Prostate gland (tissue), 2 donors: ENCODE data around the gene KCND3. TPM values are rescaled to one million over a fixed set of nuclear protein-coding genes. Genes with fewer than 3 reads are reported as not detected.

Source experiments
- DNase-seq: peaks from one replicate; pipeline ENCODE4 v3.0.0-alpha.2; 2019; ENCODE audit warnings: low spot score
- H3K27ac ChIP-seq, 2 donors: fragments of 200-600 bp; sonication (generic); 2 replicates each; pipeline ENCODE4 v1.5.1; 2017 to 2019
- H3K27me3 ChIP-seq: fragments of 200-600 bp; sonication (generic); replicated peaks from 2 replicates; pipeline ENCODE4 v1.5.1; 2019; ENCODE audit not compliant: insufficient read depth
- H3K36me3 ChIP-seq, 2 donors: fragments of 200-600 bp; sonication (generic); 1 replicate in 1 of 2; 2 replicates in 1 of 2; pipeline versions ENCODE4 v1.5.1 to v1.8.1; 2017 to 2019
- H3K4me1 ChIP-seq: fragments of 200-600 bp; sonication (generic); replicated peaks from 2 replicates; pipeline ENCODE4 v1.5.1; 2019
- H3K4me3 ChIP-seq, 2 donors: fragments of 200-600 bp; sonication (generic); 2 replicates each; pipeline ENCODE4 v1.5.1; 2017 to 2019
- H3K9me3 ChIP-seq: fragments of 200-600 bp; sonication (generic); 2 replicates; pipeline ENCODE4 v1.5.1; 2017
- CTCF ChIP-seq, 4 experiments: fragments of 200-600 bp in 2 of 4; fragments of 450-650 bp in 2 of 4; sonication (generic) in 2 of 4; IDR thresholded peaks; 1 replicate in 3 of 4; 2 replicates in 1 of 4; pipeline ENCODE4 v1.5.1; 2016 to 2019; ENCODE audit warnings: antibody characterized with exemption in 4 of 4, mild to moderate bottlenecking in 2 of 4, moderate library complexity in 2 of 4
- POLR2A ChIP-seq: fragments of 450-650 bp; IDR thresholded peaks from one replicate; pipeline ENCODE4 v1.6.1; 2016; ENCODE audit warnings: antibody characterized with exemption, mild to moderate bottlenecking
- POLR2AphosphoS5 ChIP-seq: sonication (generic); formaldehyde crosslinking; IDR thresholded peaks from one replicate; pipeline ENCODE4 v1.6.1; 2017; ENCODE audit warnings: antibody characterized with exemption
- WGBS: methylation state at CpG from one replicate; pipeline ENCODE4 v1.1.5; 2018; 5-methylcytosine and 5-hydroxymethylcytosine counted together
- intact Hi-C: fragments of 100-400 bp; cut with DNase I; formaldehyde crosslinking; loops from one replicate; pipeline ENCODE4 v1.14.2; 2022
- total RNA-seq, 2 donors: library from RNA; depleted of rRNA; stranded (reverse); fragments of >200 nt; gene quantifications; one replicate each; pipeline ENCODE4 v1.1.0, GENCODE V29; 2016

Gene KCND3
- total RNA-seq, 2 donors from 2014 or later, result 17.1 to 27.3 TPM

GRCh38 chr1:111958851-111959250, 30.6 kb downstream of the KCND3 start:
- no peaks in the 10 kb centered on the region for H3K36me3 ChIP-seq
- DNase-seq, result no peak
- no peaks in the 10 kb centered on the region for H3K4me1 ChIP-seq
- no peaks in the 10 kb centered on the region for H3K27me3 ChIP-seq
- no peaks in the 10 kb centered on the region for H3K9me3 ChIP-seq
- WGBS, result 72% methylated on average over 6 of the region's 6 CpGs
- intact Hi-C loops, result no loop called here
- H3K4me3 ChIP-seq, result no peak overlapping the region
- TF ChIP-seq POLR2AphosphoS5, result no peak
- no peak for TF ChIP-seq CTCF (IDR thresholded peaks at IDR 0.05)
- TF ChIP-seq POLR2A, result no peak
- H3K27ac ChIP-seq, result no peak overlapping the region

GRCh38 chr1:111958075-111958474, 31.4 kb downstream of the KCND3 start:
- TF ChIP-seq CTCF (IDR thresholded peaks at IDR 0.05) (no peak), POLR2AphosphoS5 (no peak), POLR2A (no peak)
- no peaks in the 10 kb centered on the region for H3K36me3 ChIP-seq
- no peaks in the 10 kb centered on the region for H3K4me1 ChIP-seq
- no peaks in the 10 kb centered on the region for H3K9me3 ChIP-seq
- H3K27me3 ChIP-seq, result no peaks in the 10 kb centered on the region
- 98% methylated on average over 3 of the region's 3 CpGs for WGBS
- no peak for DNase-seq
- H3K27ac ChIP-seq, result no peak overlapping the region
- intact Hi-C loops, result no loop called here
- H3K4me3 ChIP-seq, result no peak overlapping the region

GRCh38 chr1:111956155-111956771, 33.2 kb downstream of the KCND3 start:
- DNase-seq, result no peak
- Histone ChIP-seq H3K4me1 (no peaks in the 10 kb centered on the region), H3K27me3 (no peaks in the 10 kb centered on the region), H3K36me3 (no peaks in the 10 kb centered on the region), H3K27ac (no peak overlapping the region), H3K9me3 (no peaks in the 10 kb centered on the region), H3K4me3 (no peak overlapping the region)
- 90% methylated on average over 13 of the region's 13 CpGs for WGBS
- intact Hi-C loops, result no loop called here
- TF ChIP-seq POLR2AphosphoS5, result no peak
- no peak for TF ChIP-seq POLR2A
- no peak for TF ChIP-seq CTCF (IDR thresholded peaks at IDR 0.05)

GRCh38 chr1:111955755-111956154, 33.7 kb downstream of the KCND3 start:
- 83% methylated on average over 6 of the region's 6 CpGs for WGBS

More at GRCh38 chr1:111955755-111956154, 33.7 kb downstream of the KCND3 start:
- Histone ChIP-seq H3K4me3 (no peak overlapping the region), H3K4me1 (no peaks in the 10 kb centered on the region), H3K9me3 (no peaks in the 10 kb centered on the region), H3K27ac (no peak overlapping the region), H3K27me3 (no peaks in the 10 kb centered on the region), H3K36me3 (no peaks in the 10 kb centered on the region)
- TF ChIP-seq CTCF (IDR thresholded peaks at IDR 0.05), result no peak
- TF ChIP-seq POLR2A, result no peak
- TF ChIP-seq POLR2AphosphoS5, result no peak
- DNase-seq, result no peak
- intact Hi-C loops, result no loop called here
